GM12872 (cell line): Measurements from ENCODE around the gene EPB41L4B.

Experiments used
- TF ChIP-seq, protein P1 (sequence below): IDR thresholded peaks from 3 replicates; pipeline ENCODE4 v1.5.1; 2011; ENCODE audit warnings: low read depth, mild to moderate bottlenecking, low read length, moderate library complexity; ENCODE audit not compliant: insufficient read depth

Gene EPB41L4B

DNA sequence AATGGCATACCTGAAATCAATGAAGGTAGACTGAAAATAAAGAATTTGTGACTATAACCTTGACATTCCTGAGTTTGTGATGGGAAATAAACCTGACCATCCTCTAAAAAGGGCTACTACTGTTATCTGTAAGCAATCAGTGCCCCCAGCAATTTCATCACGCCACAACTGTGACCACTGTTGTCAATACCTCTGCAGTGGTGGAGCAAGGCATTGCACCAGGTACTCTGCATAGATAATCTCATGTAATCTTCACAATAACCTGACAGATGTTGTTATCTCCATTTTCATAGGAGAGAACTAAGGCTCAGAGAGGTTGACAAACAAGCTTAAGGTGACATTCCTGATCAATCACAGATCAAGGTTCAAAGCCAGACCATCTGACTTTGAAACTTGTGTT is 115.3 kb downstream of the EPB41L4B start:
- TF ChIP-seq, protein P1, sequence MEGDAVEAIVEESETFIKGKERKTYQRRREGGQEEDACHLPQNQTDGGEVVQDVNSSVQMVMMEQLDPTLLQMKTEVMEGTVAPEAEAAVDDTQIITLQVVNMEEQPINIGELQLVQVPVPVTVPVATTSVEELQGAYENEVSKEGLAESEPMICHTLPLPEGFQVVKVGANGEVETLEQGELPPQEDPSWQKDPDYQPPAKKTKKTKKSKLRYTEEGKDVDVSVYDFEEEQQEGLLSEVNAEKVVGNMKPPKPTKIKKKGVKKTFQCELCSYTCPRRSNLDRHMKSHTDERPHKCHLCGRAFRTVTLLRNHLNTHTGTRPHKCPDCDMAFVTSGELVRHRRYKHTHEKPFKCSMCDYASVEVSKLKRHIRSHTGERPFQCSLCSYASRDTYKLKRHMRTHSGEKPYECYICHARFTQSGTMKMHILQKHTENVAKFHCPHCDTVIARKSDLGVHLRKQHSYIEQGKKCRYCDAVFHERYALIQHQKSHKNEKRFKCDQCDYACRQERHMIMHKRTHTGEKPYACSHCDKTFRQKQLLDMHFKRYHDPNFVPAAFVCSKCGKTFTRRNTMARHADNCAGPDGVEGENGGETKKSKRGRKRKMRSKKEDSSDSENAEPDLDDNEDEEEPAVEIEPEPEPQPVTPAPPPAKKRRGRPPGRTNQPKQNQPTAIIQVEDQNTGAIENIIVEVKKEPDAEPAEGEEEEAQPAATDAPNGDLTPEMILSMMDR, result no peak

DNA sequence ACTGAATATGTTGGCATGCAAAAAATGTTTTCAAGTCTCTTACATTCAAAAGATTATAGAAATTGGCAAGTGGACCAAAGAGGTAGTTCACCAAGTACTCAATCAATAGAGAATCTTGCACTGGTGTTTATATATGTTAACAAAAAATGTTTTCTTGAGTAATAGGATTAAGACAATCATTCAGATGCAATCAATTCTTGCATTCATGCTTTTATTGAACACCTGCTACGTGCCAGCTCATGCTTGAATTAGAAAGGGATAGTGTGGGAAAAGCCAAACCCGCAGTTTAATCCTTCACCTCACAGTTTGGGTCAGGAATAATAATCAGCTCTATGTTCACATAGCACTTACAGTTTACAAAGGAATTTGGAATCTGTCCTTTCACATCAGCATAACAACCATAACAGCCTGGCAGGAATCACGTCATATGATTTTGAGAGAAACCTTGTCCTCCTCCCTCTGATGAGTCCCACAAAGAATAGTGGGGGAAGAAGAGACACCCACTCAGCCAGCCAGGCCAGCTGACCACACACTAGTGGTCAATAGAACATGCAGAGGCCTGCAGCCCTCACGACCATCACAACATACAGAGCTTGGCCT is 117.0 kb downstream of the EPB41L4B start:
- TF ChIP-seq, protein P1, result no peak

DNA sequence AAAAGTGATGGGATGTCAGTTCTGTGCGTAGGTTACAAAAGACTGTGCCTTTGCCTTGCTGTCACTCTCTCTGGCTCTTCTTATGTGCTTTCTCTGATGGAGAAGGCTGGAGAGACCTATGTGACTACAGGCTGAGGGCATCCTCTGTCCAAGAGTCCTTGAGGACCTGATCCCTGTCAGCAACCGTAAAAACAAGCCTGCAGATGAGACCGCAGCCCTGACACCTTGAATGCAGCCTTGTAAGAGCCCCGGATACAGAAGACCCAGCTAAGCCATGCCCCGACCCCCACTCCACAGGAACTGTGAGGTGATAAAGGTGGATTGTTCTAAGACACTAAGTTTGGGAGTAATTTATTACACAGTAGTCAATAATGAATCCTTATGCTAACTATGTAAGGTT is 121.2 kb downstream of the EPB41L4B start:
- TF ChIP-seq, protein P1, result no peak

DNA sequence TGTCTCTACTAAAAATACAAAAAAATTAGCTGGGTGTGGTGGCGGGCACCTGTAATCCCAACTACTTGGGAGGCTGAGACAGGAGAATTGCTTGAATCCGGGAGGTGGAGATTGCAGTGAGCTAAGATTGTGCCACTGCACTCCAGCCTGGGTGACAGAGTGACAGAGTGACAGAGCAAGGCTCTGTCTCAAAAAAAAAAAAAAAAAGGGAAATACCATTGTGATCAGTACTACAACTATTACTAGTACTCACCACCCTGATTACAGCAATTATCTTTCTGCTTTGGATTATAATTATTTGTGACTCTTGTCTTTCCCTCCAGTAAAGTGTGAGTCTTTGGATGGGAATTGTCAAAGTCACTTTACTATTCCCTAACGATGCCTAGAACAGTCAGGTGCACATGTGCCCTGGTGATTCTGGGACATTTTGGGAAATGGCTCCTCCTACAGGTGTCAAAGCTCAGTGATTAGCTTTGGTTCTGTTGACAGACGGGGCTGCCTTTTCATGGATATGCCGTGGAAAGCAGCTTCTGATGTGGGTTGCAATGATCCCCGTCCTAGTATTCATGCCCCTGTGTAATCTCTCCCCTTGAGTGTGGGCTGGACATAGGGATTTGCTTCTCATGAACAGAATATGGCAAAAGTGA is 122.0 kb downstream of the EPB41L4B start:
- TF ChIP-seq, protein P1, result peak; percentile 30; the same call in 2 of the 3 replicates

DNA sequence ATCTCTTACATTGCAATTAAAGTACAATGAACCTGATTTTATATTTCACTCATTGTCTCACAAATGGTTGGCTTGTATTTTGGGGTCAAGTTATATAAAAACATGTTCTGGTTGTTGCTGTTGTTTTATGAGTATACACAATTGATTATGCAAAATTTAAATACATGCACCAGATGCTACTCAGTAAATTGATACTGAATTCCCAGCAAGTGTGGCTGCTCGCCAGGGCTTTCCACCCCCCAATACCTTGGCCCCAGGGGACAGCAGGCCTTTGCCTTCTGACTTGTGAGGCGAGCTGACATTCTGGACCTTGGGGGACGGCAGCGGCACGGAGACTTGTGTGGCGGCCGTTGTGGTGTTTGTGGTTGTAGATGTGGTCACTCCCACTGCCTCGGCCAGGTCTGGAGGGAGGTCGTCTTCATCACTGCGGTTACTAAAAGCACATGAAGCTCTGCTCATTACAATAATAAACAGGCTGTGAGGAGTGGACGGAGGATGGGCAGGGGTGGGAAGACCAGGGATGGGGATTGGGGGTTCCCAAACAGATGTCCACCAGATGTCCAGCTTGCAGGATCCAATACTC is 126.8 kb downstream of the EPB41L4B start:
- TF ChIP-seq, protein P1, result no peak

DNA sequence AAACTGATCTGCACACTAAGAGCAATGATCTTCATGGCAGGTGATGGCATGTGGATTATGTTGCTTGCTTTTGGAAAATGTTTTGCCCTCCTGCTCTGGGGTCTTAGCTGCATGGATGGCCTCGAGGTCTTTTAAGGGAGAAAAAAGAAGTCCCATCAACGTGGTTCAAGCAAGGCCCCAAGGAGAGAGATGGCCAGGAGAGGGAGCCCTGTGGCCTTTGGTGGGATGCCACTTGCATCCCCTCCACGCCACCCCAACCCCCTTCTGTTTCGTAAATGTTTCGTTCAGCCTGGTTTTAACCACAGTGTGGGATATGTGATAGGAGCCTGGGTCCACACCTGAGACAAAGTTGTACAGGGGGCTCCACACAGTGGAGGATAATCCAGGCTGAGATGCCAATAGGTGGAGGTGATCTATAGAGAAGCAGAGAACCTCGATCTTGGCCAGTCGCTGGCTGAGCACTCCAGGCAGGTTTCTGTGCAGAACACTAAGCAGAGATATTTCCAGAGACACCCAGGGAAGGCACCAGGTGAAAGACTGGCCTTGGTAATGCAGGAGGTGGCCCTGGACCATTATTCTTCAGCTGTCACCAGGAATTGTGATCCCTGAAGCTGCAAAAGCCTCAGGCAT is 128.0 kb downstream of the EPB41L4B start:
- TF ChIP-seq, protein P1, result 0 out of 3 replicates have a peak, but pooled peaks have one; percentile 38

DNA sequence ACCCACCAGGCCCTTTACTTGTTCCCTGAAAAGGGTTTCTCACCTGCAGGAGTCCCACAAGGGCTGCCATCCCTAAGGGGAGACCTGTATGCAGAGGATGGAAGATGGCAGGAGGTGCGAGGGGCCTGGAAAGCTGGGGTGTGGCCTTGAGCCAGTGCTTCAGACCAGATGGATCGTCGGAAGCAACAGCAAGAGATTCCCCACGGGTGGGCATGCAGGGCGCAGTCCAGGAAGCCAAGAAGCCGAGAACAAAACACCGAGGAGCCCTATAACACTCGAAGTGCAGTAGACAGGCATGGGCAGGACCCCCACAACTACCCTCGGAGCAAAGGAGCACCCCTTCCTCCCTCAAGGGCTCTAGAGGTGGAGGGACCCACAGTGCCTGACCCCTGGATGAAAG is 129.1 kb downstream of the EPB41L4B start:
- TF ChIP-seq, protein P1, result no peak
